Glomerular visceral epithelial cell (primary cell): Measurements from ENCODE around the gene COMT.

Experiments used
- DNase-seq: peaks from one replicate; pipeline ENCODE4 v3.0.0-alpha.2; 2016; ENCODE audit errors: extremely low spot score

COMT gene

DNA sequence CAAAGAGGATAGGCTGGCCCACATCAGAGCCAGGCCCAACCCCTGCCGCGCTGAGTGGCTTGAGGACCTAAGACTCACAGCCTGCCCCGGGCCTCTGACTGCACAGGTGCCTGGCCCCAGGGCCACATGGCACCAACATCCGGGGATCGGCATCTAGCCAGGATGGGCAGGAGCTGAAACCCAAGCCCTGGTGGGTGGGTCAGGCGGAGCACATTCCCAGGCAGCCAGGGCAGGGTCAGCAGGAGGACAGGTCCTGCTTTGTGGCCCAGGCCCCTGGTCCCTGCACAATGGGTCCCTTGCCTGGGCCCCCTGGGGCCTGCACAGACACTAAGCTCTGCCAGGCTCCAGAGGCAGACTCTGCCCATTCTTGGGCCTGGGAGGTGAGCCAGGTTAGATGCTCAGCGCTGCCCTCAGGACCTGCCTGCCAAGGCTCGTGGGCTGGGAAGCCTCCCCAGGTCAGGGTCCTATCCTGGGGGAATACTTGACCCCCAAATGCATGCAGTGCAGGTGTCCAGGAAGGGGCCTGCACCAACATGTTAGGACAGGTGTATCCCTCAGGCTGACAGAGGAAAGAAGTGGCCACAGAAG lies 41.5 kb downstream of the COMT start:
- no peak for DNase-seq

DNA sequence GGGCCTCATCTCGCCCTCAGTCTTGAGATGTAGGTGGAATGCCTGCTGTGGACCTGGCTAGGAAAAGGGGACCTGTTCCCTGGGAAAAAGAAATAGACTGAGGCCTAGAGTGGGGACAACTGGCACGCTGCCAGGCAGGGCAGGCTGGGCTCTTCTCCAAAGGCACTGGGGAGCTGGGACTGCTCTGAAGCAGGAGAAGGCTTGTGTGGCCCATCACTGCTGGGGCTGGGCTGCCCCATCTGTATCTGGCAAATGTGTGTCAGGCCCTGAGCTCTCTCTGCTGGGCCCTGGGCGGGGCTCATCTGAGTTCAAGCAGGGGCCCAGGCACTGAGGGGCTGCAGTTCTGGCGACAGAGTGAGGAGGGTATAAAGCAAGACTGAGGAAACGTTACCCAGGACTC lies 42.2 kb downstream of the COMT start:
- no peak for DNase-seq

DNA sequence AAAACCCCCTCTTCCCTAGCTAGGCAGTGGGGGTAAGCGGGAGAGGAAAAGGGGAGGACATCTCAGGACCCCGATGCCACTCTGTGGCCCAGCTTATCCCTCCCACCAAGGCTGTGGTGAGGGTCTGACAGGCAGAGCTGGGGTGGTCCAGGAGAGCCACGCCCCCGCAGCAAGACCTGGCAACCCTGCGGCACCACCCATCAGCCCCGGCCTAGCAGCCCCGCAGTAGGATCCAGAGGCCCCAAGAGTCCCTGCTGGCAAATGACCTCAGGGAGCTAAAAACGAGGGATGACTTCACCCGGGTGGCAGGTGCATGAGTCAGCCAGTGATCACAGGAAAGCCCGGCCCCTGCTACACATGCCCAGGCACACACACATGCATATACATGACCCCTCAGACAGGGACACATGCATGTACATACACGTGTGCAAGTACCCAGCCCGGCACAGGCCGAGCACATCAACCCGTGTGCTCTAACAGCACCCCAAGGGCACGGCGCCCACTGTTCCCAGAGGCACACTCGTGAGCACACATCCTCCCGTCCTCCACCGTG lies 42.7 kb downstream of the COMT start:
- peak; percentile 74 for DNase-seq

DNA sequence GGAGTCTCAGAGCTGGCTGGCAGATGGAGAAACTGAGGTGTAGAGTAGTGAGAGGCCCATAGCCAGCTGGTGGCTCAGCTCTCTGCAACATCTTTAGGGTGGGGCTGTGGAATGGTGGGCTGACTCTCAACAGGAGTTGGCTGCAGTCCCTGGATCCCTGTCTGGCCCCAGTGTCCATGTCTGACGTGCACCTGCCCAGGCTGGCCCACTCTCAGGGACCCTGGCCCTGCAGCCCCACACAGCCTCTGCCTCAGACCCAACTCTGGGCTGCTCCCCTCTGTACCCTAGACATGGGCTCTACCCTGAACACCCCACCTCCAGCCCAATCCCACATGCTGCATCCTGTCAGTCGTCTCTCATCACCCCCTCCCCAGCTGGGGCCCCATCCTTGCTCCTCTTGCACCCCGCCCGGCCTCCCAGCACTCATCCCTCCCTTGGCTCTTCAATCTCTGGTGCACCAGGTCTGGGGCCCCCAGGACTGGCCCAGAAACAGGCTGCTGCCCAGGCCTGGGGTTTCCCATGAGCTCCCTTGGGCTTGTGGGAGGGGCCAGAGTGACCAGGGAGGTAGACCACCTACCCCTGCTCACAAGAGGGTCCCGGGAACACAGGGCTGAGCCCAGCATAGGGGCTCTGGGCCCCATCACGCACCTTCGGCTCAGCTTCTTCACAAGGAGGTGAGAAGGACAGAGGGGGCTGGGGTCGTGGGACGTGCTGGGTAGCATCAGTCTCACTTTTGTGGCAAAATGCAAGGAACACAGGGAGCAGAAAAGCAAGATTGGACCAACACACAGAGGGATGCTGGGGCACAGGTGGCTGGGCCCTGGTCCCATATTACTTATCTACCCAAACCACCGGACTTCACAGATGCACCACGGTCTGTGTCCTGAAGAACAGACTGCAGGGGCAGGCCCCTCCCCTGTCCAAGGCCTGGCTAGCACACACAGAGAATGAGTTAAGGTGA lies 43.6 kb downstream of the COMT start:
- DNase-seq = no peak

DNA sequence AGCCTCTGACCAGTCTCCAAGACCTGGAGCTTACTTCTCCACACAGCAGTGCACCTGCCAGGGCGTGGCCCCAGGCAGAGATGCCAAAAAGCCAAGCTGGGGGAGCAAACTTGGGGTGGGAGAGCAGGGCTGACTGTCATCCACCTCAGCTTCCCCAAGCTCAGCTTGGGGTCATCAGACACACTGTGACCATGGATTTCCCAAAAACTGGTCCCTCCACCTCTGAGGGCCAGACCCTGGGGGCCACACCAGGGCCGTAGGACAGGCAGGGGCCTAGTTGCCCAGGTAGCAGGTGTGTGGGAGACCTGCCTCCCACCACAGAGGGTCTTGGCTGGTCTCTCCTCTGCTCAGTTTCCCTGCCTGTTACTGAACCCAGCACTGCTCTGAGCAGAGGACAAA lies 44.4 kb downstream of the COMT start:
- no peak for DNase-seq

DNA sequence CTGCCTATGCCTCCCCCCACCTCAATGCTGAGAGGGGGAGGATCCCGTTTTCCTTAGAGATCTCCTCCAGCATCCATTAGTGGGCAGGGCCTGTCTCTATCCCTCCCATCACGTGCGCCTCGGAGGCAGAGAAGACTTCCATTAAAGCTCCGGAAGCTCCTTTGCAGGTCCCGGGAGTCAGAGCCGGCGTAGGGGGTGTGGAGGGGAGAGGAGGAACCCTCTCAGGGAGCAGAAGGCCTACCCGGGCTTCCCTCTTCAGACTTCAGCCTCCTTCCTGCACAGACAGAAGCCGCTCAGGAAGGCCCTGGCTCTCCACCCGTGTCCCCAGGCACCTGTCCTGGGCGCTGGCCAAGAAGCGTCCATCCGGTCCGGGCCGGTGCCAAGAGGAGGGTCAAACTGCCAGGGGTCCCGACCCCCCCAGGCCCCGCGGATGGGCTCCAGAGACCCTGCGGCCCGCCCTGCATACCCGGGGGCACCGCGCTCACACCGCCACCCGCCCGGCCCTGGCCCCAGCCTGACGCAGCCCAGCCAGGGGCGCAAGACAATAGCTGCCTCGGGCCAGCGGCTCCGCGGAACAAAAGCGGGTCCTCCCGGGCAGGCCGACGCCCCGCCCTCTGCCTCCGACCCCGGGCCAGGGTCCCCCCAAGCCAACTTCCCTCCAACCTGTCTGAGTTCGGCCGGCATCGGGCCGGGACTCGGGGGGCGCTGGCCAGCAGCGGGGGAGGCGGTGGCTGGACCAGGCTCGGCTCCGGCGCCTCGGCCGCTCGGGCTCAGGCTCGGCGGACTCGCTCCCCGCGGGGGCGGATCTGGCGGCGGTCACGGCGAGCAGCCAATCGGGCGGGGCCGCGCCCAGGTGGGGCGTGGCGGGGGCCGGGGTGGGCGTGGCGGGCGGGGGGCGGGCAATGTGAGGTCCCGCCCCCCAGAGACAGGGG lies 45.1 kb downstream of the COMT start:
- DNase-seq = peak; percentile 75

DNA sequence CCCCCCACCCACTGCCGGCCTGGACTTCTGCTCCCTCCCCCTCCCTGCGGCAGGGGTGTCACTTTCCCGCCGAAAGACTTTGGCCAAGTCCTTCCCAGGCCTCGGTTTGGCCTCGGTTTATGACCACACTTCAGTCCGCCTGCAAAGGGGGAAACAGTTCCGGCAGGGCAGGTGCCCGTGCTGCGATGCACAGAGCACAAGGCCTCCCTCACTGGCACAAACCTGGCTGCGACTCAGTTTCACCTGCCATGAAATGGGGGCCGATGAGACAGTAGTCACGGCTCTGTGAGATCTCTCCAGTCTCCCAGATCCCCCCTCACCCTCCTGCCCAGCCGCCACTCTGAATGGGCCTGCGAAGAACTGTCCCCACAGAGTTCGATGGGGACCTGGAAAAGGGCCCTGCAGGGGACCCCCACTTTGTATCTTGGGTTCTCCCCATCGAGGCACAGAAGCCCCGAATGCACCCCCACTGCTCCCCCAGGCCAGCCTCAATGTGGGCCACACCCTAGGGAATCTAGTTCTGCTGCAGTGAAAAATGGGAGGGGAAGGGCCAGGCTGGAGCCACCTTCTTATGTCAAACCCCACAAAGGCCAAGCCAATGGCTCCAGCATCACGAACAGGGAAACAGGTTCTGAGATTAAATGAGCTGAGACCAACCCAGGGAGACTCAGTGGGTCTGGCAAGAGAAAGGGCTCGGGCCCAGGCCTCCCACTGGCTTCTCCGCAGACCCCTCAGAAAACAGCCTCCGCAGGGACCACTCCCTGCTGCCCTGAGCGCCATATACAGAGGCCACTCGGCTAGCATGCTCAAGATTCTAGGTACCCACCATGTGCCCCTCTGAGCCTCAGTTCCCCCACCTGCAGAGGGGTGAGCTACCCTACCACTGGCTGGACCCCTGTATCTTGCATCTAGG lies 46.1 kb downstream of the COMT start:
- DNase-seq = no peak

DNA sequence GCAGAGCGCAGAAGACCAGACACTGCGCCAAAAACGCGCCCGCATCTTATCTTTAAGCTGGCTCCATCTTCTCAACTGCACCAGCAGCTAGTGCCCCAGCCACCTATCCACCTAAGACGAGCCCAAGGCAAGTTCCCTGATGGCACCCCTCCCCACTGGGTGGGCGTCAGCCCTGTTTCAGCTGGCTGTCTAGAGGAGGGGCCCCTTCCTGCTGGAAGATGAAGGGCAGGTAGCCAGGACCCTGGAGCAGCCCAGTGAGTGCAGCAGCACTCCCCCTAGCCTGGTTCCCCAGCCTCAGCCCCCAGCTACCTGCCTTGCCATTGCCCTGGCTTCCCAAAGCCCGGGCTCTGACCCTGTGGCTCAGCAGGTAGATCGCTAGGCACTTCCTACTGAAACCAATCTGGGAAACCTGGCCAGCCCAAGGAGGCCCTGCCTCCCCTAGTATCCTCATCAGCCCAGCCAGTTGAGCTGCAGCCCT lies 46.8 kb downstream of the COMT start:
- no peak for DNase-seq

DNA sequence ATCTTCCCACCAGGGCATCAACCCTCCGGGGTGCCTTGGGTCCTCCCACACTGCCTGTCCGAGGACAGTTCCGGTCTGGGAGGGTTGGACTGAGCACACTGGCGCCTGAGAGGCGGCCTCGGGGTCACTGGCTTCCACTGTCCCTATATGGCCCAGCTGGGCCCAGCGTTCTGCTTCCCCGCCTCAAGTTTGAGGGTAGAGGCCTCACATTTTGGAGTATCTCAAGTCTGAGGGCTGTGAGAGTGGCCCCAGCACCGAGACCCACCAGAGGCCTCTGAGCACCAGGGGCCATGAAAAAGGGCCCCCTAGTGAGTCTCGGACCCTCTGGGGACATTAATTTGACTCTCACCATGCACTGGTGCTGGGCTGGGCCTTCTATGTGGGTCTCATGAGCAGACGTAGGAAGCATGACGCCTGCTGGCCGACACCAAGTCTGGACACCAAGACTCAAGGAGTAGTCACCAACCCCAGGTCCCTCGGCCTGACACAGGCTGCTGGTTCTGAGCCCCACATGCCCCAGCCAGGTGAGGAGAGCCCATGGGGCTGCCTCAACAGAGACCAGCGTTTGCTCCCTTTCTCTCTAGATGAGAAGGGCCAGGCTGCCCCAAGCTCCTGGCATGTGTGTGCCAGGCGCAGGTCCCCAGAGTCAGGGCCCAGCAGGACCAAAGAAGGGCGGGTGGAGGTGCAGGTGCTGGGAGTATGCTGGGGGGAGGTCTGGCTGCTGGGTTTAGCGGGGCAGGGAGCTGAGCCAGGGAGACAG lies 47.6 kb downstream of the COMT start:
- DNase-seq = no peak

DNA sequence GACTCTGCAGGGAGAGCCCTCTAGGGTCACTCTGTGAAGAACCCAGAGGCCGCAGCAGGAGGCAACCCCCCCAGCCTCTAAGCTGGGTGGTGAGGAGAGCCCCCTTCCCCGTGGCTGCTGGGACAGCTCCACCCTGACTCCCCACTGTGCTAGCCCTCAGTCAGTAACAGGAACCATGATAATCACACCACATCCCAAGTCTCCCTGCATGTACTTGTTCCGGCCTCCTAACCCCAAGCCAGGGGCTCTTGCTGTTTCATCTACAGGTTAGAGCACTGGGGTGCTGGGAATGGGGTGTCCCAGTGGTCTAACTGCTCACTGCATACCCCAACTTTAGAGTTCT lies 48.1 kb downstream of the COMT start:
- no peak for DNase-seq

DNA sequence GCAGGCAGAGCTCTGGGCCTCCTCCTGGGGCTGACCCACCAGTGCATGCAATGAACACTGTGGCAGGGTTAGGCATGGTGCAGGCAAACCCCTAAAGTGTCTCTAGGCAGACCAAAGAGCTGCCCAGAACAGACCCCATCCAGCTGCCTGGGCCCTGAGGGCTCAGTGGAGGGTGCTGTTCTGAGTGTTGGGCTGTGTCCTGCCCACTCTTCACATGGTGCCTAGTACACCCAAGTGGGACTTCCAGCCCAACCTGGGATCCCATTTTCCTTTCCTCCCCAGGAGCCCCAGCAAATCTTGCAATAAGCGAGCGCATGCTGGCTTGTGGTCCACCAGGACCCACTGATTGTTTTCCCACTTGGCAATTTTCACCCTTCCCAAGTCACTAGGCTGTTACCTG lies 48.6 kb downstream of the COMT start:
- no peak for DNase-seq

DNA sequence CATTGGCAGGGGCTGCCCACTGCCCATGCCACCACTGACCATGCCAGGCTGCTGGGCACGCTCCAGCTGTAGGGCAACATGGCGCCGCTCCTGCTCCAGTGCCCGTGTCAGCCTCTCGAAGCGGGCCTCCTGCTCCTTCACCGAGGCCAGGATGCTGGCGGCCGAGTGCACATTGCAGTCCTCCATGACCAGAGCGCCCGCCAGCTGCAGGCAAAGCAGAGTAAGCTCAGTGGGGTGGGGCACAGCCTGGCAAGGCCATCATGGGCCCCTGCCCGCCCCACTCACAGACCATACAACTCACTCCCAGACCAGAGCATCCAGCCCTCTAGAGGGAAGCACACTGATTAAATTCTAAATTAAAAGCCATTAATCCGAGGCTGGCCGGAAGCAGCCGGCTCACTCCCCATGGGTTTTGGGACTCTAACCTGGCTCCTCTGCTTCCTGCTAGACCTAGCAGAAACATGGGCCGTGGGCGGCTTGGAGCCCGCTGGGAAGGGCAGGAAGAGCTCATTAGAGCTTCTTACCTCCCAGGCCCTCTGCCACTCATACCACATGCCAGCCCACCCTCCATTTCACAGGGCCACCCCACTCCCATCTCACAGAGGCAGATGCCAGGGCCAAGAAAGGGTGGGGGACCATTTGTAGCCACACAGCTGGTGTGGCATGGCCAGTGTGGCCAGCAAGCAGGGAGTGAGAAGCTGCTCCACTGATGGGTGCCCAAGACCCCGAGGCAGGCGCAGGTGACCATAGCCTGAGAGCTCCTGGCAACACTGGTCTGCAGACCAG lies 49.2 kb downstream of the COMT start:
- no peak for DNase-seq

DNA sequence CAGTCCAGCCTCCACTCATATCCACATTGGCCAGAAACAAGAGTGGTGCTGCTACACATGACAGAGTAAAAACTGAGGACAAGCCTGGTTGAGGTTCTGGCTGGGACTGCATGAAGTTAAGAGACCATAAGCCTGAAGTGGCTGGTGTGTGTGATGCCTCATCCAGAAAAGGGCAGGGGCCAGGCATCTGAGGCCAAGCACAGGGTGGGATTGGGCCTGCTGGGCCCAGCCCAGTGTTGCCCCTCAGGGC lies 49.7 kb downstream of the COMT start:
- DNase-seq = no peak

DNA sequence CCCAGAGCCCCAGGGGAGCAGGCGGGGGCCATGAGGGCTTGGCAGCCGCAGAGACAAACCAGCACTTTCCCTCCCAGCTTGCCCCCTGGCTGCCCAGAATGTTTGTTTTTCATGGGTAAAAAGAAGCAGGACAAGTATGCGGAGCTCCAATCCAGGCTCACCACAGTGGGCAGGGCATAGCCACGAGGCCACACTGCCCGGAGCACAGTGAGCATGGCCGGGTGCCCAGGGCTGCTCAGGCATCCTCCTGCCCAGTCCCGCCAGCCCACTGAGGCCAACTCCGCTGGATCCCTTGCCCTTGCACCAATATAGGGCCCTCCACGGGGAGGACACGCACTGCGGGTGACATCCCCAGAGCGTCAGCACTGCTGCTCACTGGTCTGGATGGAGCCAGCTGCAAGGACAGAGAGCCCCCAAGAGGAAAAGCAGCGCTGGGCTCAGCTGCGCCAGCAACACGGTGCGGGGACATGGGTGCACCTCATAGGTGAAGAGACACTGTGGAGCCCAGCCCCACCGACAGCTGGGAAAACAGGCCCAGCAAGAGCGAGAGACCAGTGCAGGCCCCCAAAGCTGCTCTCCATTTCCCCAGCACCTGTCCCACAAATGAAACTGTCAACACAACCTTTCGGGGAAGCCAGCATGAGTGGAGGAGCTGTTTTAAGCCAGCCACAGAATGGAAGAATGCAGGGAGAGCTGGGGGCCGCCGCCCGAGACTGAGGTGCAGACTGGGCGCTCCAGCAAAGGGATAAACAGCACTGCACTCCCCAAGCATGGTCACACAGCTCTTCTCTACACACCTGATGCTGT lies 50.3 kb downstream of the COMT start:
- no peak for DNase-seq

DNA sequence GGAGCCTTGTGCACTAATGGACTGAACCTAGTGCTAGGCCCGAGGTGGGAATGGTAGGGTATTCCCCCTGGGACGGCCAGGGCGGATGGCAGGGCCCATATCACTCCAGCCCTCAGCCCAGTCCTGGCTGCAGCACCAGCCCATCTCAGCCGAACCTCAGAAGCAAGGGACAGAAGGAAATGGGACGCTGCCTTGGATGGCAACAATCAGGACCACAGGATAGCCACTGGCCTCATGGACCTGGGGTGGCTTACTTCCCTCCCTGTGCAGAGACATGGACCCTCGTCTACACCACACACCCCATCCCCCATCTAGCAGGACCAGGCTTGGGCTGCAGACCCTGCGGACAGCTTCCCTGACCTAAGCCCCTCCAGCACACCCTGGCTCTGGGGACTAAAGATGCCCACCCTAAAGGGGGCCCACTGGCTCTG lies 50.9 kb downstream of the COMT start:
- no peak for DNase-seq

DNA sequence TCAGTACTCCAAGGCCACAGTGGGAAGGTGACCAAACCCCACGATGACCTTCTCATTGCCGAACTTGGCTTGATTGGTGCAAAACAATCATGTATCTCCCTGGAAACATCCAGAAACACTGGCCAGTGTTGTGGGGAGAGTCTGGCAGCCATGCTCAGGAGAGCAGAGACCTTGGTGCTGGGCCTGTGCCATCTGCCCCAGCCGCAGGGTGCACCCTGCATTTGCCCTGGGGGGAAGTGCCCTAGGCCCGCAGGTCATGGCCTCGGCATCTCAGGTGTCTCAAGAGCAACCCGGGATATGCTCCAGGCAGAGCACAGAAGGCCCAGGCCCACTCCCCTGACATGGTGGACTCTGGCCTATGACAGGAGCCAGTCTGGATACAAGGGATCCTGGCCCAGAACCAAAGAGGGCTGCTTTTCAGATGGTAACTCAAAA lies 51.4 kb downstream of the COMT start:
- no peak for DNase-seq

DNA sequence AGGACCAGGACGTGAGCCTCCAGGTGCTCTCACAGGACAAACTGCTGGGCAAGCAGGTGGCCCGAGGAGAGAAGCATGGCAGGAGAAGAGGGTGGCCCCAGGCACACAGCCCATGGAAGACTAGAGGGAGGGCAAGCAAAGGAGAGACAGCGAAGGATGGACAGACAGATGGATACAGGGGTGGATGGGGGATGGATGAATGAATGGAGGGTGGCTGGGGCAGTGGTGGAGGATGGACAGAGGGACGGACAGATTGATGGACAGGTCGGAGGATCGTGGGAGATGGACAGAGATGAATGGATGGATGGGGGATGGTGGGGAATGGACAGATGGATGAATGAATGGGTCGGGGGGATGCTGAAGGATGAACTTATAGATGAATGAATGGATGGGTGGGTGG lies 52.4 kb downstream of the COMT start:
- DNase-seq = no peak

DNA sequence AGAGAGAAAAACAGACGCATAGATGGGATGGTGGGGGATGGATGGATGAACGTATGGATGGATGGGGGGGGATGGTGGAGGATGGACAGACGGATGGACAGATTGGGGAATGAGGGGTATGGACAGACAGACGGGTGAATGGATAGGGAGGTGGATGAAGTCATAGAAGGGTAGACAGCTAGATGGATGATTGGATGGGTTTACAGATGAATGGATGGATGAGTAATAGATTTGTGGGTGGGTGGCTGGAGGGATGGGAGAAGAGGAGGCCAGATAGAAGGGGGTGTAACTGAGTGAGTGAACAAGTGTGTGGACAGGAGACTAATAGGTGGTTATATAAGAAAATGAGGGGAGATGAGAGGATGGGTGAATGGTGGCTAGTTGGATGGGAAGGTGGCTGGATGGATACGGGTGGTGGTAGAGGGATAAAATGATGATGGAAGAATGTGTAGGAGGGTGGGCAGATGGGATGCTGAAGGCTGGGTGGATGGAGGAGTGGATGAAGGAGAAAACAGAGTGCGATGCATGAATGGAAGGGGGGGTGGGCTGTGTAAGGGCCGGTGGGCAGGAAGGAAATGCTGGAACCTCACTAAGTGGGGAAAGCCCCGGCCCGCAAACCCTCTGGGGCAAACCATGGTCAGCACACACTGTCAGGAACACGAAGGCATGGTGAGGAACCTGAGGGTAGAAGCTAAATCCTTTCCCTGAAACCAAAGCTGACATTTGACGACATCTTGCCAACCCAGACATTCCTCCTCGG lies 53.5 kb downstream of the COMT start:
- no peak for DNase-seq
